Right cardiac atrium (tissue), 5 donors: ENCODE measurements around the gene DYNLL2. TPM values are rescaled to one million over a fixed set of nuclear protein-coding genes. Genes with fewer than 3 reads are reported as not detected.
"Not testable (repeated sequence)": the region's sequence is repeated elsewhere in the genome, so short reads cannot be mapped to it uniquely, and the experiment has no call there.

Source experiments
- ATAC-seq, 2 donors: fragments of 200-7000 bp; cut with Tn5 transposase; one replicate each; pipeline versions ENCODE4 v1.8.0 to v1.9.1; 2020; ENCODE audit warnings: moderate library complexity in 2 of 2, mild to moderate bottlenecking in 1 of 2
- DNase-seq, 3 donors: peaks; one replicate each; pipeline ENCODE4 v3.0.0-alpha.2; 2020
- H3K27ac ChIP-seq: one replicate; pipeline ENCODE4 v1.5.1; 2013; ENCODE audit warnings: mild to moderate bottlenecking, low read length, control low read depth, moderate library complexity
- H3K27me3 ChIP-seq: one replicate; pipeline ENCODE4 v1.6.1; 2013; ENCODE audit not compliant: control insufficient read depth, insufficient read depth
- H3K4me1 ChIP-seq: one replicate; pipeline ENCODE4 v1.6.1; 2013; ENCODE audit warnings: low read length; ENCODE audit not compliant: control insufficient read depth, insufficient read depth
- H3K4me3 ChIP-seq: one replicate; pipeline ENCODE4 v1.5.1; 2013; ENCODE audit warnings: low read length, control low read depth
- H3K9me3 ChIP-seq: one replicate; pipeline ENCODE4 v1.6.1; 2013; ENCODE audit warnings: low read length; ENCODE audit not compliant: control insufficient read depth
- WGBS: extraction: QIAGEN DNeasy Blood & Tissue Kit; methylation state at CpG from one replicate; pipeline ENCODE4 v1.1.7; 2013; 5-methylcytosine and 5-hydroxymethylcytosine counted together
- intact Hi-C, 4 donors: fragments of 100-400 bp; cut with DNase I; formaldehyde crosslinking; loops; one replicate each; pipeline versions ENCODE4 v1.11.0 to v1.14.0; 2022 to 2023
- long read RNA-seq, 4 donors: library from polyadenylated mRNA; unstranded; transcript quantifications; one replicate each; pipeline ENCODE4 v2.0.0, GENCODE V29; 2020 to 2021
- polyA plus RNA-seq: library from polyadenylated mRNA; stranded (reverse); fragments of 200-250 nt; gene quantifications from one replicate; pipeline ENCODE4 v1.2.3, GENCODE V29; 2013
- total RNA-seq, 4 donors: library from RNA; stranded (reverse); fragmentation: NEBNext Ultra II Directional; extraction: Animal tissue kit (Norgen Biotek cat#: 25700); gene quantifications; one replicate each; pipeline ENCODE4 v1.2.1, GENCODE V29; 2021
- donor health status: healthy with polysubstance abuse.
- donor health status: DM: no; HTN: yes; CAD: no.
- donor health status: DM: no; HTN: no; CAD: no.
- donor health status: DM: no; HTN: yes; CAD: no; lungs with severe emphysema.
- donor health status: DM: yes; HTN: yes; CAD: no.

The DYNLL2 gene
- total RNA-seq: 10 to 100 TPM; 58.1 to 73.0 (median 67.4) TPM
- 73.4 TPM for polyA plus RNA-seq
- long read RNA-seq, donor 1, full-length matches to known transcripts: 6 of 15 reads
- long read RNA-seq, donor 1, partial matches to known transcripts: 0 of 15 reads
- long read RNA-seq, donor 1, other reads (novel, unspliced or antisense): 9 of 15 reads
- long read RNA-seq, donor 2, partial matches to known transcripts: 0 of 11 reads
- long read RNA-seq, donor 2, other reads (novel, unspliced or antisense): 11 of 11 reads
- long read RNA-seq, donor 3, partial matches to known transcripts: 0 of 6 reads
- long read RNA-seq, donor 3, other reads (novel, unspliced or antisense): 6 of 6 reads
- long read RNA-seq, donor 4, full-length matches to known transcripts: 3 of 10 reads
- long read RNA-seq, donor 4, partial matches to known transcripts: 1 of 10 reads
- long read RNA-seq, donor 4, other reads (novel, unspliced or antisense): 6 of 10 reads

- Histone ChIP-seq H3K9me3 (no peaks in the 10 kb centered on the region), H3K4me3 (peak within 1 kb of the TSS; percentile 91), H3K27me3 (no peaks in the 10 kb centered on the region), H3K4me1 (peaks cover 7% of the 10 kb centered on the region), H3K27ac (peak within 1 kb of the TSS; percentile 97)
- ATAC-seq (peak; percentile 95), DNase-seq (peak; percentile 96 to 98 (median 98))
- under 1% methylated on average over 45 of the region's 45 CpGs for WGBS
- intact Hi-C loops: loop anchor here (5.0 to 10.0 kb wide), 4 partner anchors 76 to 228 kb away; partner anchors contain the start of genes SRSF1 (in 4 of the 4) and MRPS23 (in 1 of the 4)
Observed at GRCh38 chr17:58082870-58083490, at the start of gene DYNLL2. Gene DYNLL2, plus strand, starts transcription at chr17:58083419. Its CDS starts 3,672 bp downstream, at chr17:58087091.

DNA sequence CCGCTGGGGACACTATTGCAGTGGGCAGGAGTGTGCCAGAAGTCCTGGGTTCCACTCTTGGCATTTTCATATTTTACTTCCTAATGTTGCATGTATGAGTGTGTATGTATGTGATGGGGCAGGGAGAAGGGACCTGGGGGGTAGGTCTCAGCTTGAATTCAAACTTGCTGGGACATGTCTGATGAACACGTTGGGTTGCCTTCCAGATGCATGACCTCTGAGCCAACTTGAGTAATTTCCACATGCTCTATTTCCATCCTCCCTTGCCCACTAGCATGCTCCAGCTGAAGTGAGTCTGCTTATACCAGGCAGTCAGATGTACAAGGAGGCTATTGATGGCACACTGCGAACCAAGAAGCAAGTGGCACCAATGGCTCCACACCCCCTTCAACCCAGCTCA is 43.2 kb upstream of the DYNLL2 start:
- intact Hi-C loops: no loop called here
- WGBS: 80% methylated on average over 3 of the region's 3 CpGs
- ATAC-seq (no peak), DNase-seq (no peak)
- Histone ChIP-seq H3K27me3 (no peaks in the 10 kb centered on the region), H3K4me3 (no peak overlapping the region), H3K9me3 (no peaks in the 10 kb centered on the region), H3K27ac (no peak overlapping the region), H3K4me1 (no peaks in the 10 kb centered on the region)

DNA sequence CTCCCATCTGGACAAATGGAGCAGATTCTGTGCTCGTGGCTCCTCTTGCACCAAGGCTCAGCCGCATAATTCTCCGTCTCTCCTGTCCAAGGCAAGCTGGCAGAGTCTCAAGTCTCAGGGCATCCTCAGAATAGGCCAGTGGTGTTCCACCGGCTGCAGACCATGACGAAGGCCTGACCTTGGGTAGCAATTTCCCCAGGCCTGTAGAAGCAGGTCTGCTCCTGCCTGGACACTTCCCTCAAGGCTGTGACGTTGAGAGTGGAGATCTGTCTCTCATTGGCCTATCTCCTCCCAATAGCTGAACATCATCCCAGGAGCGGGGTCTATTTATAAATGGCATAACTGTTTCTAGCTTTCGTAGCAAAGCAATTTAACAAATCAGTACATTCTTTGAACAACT is 42.8 kb upstream of the DYNLL2 start:
- Histone ChIP-seq H3K4me3 (no peak overlapping the region), H3K27me3 (no peaks in the 10 kb centered on the region), H3K4me1 (no peaks in the 10 kb centered on the region), H3K9me3 (no peaks in the 10 kb centered on the region), H3K27ac (no peak overlapping the region)
- WGBS: 67% methylated on average over 8 of the region's 8 CpGs
- intact Hi-C loops: no loop called here
- ATAC-seq: no peak
- no peak for DNase-seq

GRCh38 chr17:58041161-58041560 is 42.1 kb upstream of the DYNLL2 start:
- H3K9me3 ChIP-seq: no peaks in the 10 kb centered on the region
- no peak overlapping the region for H3K4me3 ChIP-seq
- ATAC-seq (no peak), DNase-seq (no peak)
- intact Hi-C loops: no loop called here
- no peak overlapping the region for H3K27ac ChIP-seq
- H3K4me1 ChIP-seq: no peaks in the 10 kb centered on the region
- WGBS: 51% methylated on average over 5 of the region's 5 CpGs
- H3K27me3 ChIP-seq: no peaks in the 10 kb centered on the region

GRCh38 chr17:58043221-58044181 is 39.7 kb upstream of the DYNLL2 start:
- Histone ChIP-seq H3K27me3 (no peaks in the 10 kb centered on the region), H3K9me3 (no peaks in the 10 kb centered on the region), H3K4me1 (no peaks in the 10 kb centered on the region), H3K27ac (no peak overlapping the region), H3K4me3 (no peak overlapping the region)
- DNase-seq (no peak), ATAC-seq (no peak)
- 89% methylated on average over 5 of the region's 5 CpGs for WGBS
- intact Hi-C loops: no loop called here

GRCh38 chr17:58044256-58044655 is 39.0 kb upstream of the DYNLL2 start:
- WGBS: 89% methylated on average over 6 of the region's 6 CpGs
- DNase-seq, intact Hi-C loops, H3K4me1 ChIP-seq, H3K27me3 ChIP-seq, ATAC-seq, H3K27ac ChIP-seq, H3K4me3 ChIP-seq, H3K9me3 ChIP-seq: not testable (repeated sequence)

DNA sequence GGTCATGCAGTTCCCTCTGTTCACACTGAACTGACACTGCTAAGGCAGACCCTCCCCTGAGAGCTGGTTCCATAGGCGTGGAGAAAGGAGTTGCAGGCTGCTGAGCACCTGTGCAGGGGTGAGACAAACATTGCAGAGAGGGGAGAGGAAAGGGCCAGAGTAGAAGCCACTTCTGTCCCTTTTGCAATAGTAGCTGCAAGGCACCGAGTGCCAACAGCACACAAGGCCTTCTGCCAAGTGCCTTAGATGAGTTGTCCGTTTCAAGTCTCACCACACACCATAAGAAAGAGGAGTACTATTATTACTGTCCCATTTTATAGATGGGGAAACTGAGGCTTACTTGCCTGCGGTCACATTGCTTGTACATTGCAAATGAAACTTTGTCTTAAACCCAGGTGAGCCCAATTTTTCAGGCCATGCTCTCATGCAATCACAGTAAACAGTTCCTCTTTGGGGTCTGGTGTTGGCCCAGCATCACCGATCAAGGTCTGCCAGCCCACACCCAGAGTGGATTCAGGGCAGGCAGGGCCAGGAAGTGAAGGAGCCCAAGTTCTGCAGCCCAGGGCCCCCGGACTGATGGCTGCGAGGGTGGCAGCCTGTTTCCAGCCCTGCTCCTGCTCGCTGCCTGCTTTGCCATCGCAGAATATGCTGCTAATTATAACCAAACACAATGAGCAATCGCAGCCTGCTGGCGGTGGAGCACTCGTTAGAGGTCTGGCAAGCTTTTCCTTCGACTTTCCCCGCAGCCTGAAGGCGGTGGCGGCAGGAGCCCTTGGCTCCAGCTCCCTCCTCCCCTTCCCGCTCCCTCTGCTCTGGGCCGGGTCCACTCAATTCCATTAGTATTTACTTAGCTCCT is 36.8 kb upstream of the DYNLL2 start:
- no peaks in the 10 kb centered on the region for H3K27me3 ChIP-seq
- peak in 2 of 3 donors; percentile 41 to 51 for DNase-seq
- 39% methylated on average over 18 of the region's 18 CpGs for WGBS
- no peak overlapping the region for H3K4me3 ChIP-seq
- peak; percentile 57 to 58 for ATAC-seq
- no peak overlapping the region for H3K27ac ChIP-seq
- intact Hi-C loops: no loop called here
- no peaks in the 10 kb centered on the region for H3K4me1 ChIP-seq
- H3K9me3 ChIP-seq: no peaks in the 10 kb centered on the region

- no peak overlapping the region for H3K27ac ChIP-seq
- WGBS: 51% methylated on average over 4 of the region's 4 CpGs
- H3K9me3 ChIP-seq: no peaks in the 10 kb centered on the region
- intact Hi-C loops: no loop called here
- H3K4me3 ChIP-seq: no peak overlapping the region
- no peak for DNase-seq
- H3K4me1 ChIP-seq: no peaks in the 10 kb centered on the region
- no peaks in the 10 kb centered on the region for H3K27me3 ChIP-seq
- ATAC-seq: no peak
Observed at GRCh38 chr17:58047376-58048150, 35.7 kb upstream of the DYNLL2 start.

DNA sequence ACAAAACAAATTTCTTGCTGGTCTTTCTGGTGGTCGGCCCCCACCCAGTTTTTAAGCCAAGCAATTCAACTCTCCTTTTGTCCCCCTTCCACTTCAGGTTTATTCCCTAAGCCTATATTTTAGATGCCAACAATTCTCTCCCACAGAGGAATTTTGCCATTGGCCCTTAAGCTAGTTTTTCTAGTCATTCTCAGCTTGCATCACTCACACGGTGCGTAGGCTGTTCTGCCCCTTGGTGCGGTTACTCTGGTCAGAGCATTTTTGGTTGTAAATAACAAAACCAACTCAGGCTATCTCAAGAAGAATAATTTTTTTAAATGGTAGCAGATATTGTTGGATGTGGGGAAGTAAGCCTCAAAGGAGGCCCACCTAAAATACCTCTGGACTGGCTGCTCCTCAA is 33.7 kb upstream of the DYNLL2 start:
- no peaks in the 10 kb centered on the region for H3K9me3 ChIP-seq
- DNase-seq (no peak), ATAC-seq (no peak)
- no peak overlapping the region for H3K27ac ChIP-seq
- no peaks in the 10 kb centered on the region for H3K27me3 ChIP-seq
- H3K4me1 ChIP-seq: no peaks in the 10 kb centered on the region
- 94% methylated on average over 4 of the region's 4 CpGs for WGBS
- intact Hi-C loops: no loop called here
- no peak overlapping the region for H3K4me3 ChIP-seq
